Measurements from ENCODE around the gene PITPNC1. TPM values are rescaled to one million over a fixed set of nuclear protein-coding genes. Genes with fewer than 3 reads are reported as not detected.
A peak's percentile ranks its signal among the peaks of the same experiment; 100 is the strongest.

Gene PITPNC1
- total RNA-seq, 1 experiment from 2014 or later: 23.1 TPM

GRCh38 chr17:67415291-67415690 lies 38.2 kb downstream of the PITPNC1 start:
- Histone ChIP-seq H3K36me3 (ENCODE audit: low read depth, low read length) (no peaks in the 10 kb centered on the region), H3K27ac (ENCODE audit: low read length) (no peak overlapping the region), H4K20me1 (ENCODE audit: low read length) (no peaks in the 10 kb centered on the region), H2AFZ (ENCODE audit: low read length) (no peak overlapping the region), H3K9me2 (replicated peaks; ENCODE audit: low read length) (no peaks in the 10 kb centered on the region), H3K27me3 (ENCODE audit: low read length) (no peaks in the 10 kb centered on the region), H3K9me3 (ENCODE audit: low read length) (no peaks in the 10 kb centered on the region), H3K9ac (ENCODE audit: low read length) (no peak overlapping the region), H3F3A (ENCODE audit: low read length, unreplicated experiment) (no peaks in the 10 kb centered on the region), H3K79me2 (ENCODE audit: low read length) (no peaks in the 10 kb centered on the region), H3K4me2 (ENCODE audit: low read length) (no peak overlapping the region), H3K4me1 (ENCODE audit: insufficient read depth, low read length) (no peaks in the 10 kb centered on the region), H3K4me3 (ENCODE audit: low read length) (no peak overlapping the region)
- POLR2A ChIA-PET (ENCODE audit: unreplicated experiment): no interaction called here
- intact Hi-C loops (cut with micrococcal nuclease): no loop called here
- BruUV-seq (replicated peaks): no TSS peak
- DNase-seq (no peak), ATAC-seq (no peak)
- no peak for TF ChIP-seq CTCF (conservative IDR thresholded peaks at IDR 0.05; ENCODE audit: low read depth, low read length)
- no peak for TF ChIP-seq EZH2 (IDR thresholded peaks at IDR 0.05; ENCODE audit: low read length, unreplicated experiment)
- no peak for TF ChIP-seq EZH2phosphoT487 (IDR thresholded peaks at IDR 0.05; ENCODE audit: borderline replicate concordance, low read length)
- CTCF ChIA-PET: no interaction called here

GRCh38 chr17:67417507-67417906 lies 40.4 kb downstream of the PITPNC1 start:
- H2AFZ ChIP-seq (ENCODE audit: low read length): no peak overlapping the region
- H3K9me3 ChIP-seq (ENCODE audit: low read length): no peaks in the 10 kb centered on the region
- H3K4me2 ChIP-seq (ENCODE audit: low read length): no peak overlapping the region
- no peaks in the 10 kb centered on the region for H3K9me2 ChIP-seq (replicated peaks; ENCODE audit: low read length)
- no peak overlapping the region for H3K27ac ChIP-seq (ENCODE audit: low read length)
- no peaks in the 10 kb centered on the region for H3K27me3 ChIP-seq (ENCODE audit: low read length)
- H3K79me2 ChIP-seq (ENCODE audit: low read length): no peaks in the 10 kb centered on the region
- H3K36me3 ChIP-seq (ENCODE audit: low read depth, low read length): no peaks in the 10 kb centered on the region
- no TSS peak for BruUV-seq (replicated peaks)
- intact Hi-C loops (cut with micrococcal nuclease): no loop called here
- DNase-seq (no peak), ATAC-seq (no peak)
- H3K4me3 ChIP-seq (ENCODE audit: low read length): no peak overlapping the region
- TF ChIP-seq EZH2 (IDR thresholded peaks at IDR 0.05; ENCODE audit: low read length, unreplicated experiment) (no peak), EZH2phosphoT487 (IDR thresholded peaks at IDR 0.05; ENCODE audit: borderline replicate concordance, low read length) (no peak), CTCF (conservative IDR thresholded peaks at IDR 0.05; ENCODE audit: low read depth, low read length) (no peak)
- no peaks in the 10 kb centered on the region for H3F3A ChIP-seq (ENCODE audit: low read length, unreplicated experiment)
- ChIA-PET CTCF (no interaction called here), POLR2A (ENCODE audit: unreplicated experiment) (no interaction called here)
- H3K4me1 ChIP-seq (ENCODE audit: insufficient read depth, low read length): peaks cover 19% of the 10 kb centered on the region
- H3K9ac ChIP-seq (ENCODE audit: low read length): no peak overlapping the region
- H4K20me1 ChIP-seq (ENCODE audit: low read length): no peaks in the 10 kb centered on the region

- no peaks in the 10 kb centered on the region for H3K36me3 ChIP-seq (ENCODE audit: low read depth, low read length)
- no peak overlapping the region for H2AFZ ChIP-seq (ENCODE audit: low read length)
- no peak for TF ChIP-seq EZH2phosphoT487 (IDR thresholded peaks at IDR 0.05; ENCODE audit: borderline replicate concordance, low read length)
- TF ChIP-seq CTCF (conservative IDR thresholded peaks at IDR 0.05; ENCODE audit: low read depth, low read length): no peak
- no peak for TF ChIP-seq EZH2 (IDR thresholded peaks at IDR 0.05; ENCODE audit: low read length, unreplicated experiment)
- H3K4me3 ChIP-seq (ENCODE audit: low read length): no peak overlapping the region
- ChIA-PET POLR2A (ENCODE audit: unreplicated experiment) (no interaction called here), CTCF (interaction anchor here (0.5 to 1.2 kb wide), 2 partner anchors 44 to 47 kb away, joined by 3 read pairs; no protein-coding TSS in a partner anchor)
- peak overlapping the region; percentile 79 for H3K9ac ChIP-seq (ENCODE audit: low read length)
- no peaks in the 10 kb centered on the region for H3K9me3 ChIP-seq (ENCODE audit: low read length)
- peak overlapping the region; percentile 96 for H3K27ac ChIP-seq (ENCODE audit: low read length)
- peaks cover 29% of the 10 kb centered on the region for H3K4me1 ChIP-seq (ENCODE audit: insufficient read depth, low read length)
- intact Hi-C loops (cut with micrococcal nuclease): loop anchor here (2.0 to 5.0 kb wide), 2 partner anchors 44 to 82 kb away; partner anchors contain the start of gene PITPNC1
- peaks cover 9% of the 10 kb centered on the region for H3K79me2 ChIP-seq (ENCODE audit: low read length)
- H4K20me1 ChIP-seq (ENCODE audit: low read length): no peaks in the 10 kb centered on the region
- DNase-seq (no peak), ATAC-seq (no peak)
- no peak overlapping the region for H3K4me2 ChIP-seq (ENCODE audit: low read length)
- no peaks in the 10 kb centered on the region for H3K27me3 ChIP-seq (ENCODE audit: low read length)
- H3K9me2 ChIP-seq (replicated peaks; ENCODE audit: low read length): no peaks in the 10 kb centered on the region
- H3F3A ChIP-seq (ENCODE audit: low read length, unreplicated experiment): no peaks in the 10 kb centered on the region
- no TSS peak for BruUV-seq (replicated peaks)
These were observed 43.9 kb downstream of the PITPNC1 start for GRCh38 chr17:67420994-67421393.

All from PC-3 (cell line).